ENCODE results near the gene FGF8.

- TF ChIP-seq POLR2AphosphoS5 (IDR thresholded peaks at IDR 0.05; ENCODE audit: borderline replicate concordance, low read depth, low read length) (no peak), EZH2 (IDR thresholded peaks at IDR 0.05) (no peak), FOXP2 (optimal IDR thresholded peaks at IDR 0.05; ENCODE audit: control extremely low read depth, extremely low read length, insufficient read depth) (no peak)
These were observed 9.6 kb downstream of the FGF8 start for GRCh38 chr10:101766306-101766705.
